NCI-H128 (cell line): ENCODE results near the gene REST.
"Not testable (repeated sequence)": the region's sequence is repeated elsewhere in the genome, so short reads cannot be mapped to it uniquely, and the experiment has no call there.

Experiments used
- DNase-seq: peaks from one replicate; lab custom pipeline; 2025; ENCODE audit not compliant: unreplicated experiment; lab: John Stamatoyannopoulos, UW

The REST gene, protein sequence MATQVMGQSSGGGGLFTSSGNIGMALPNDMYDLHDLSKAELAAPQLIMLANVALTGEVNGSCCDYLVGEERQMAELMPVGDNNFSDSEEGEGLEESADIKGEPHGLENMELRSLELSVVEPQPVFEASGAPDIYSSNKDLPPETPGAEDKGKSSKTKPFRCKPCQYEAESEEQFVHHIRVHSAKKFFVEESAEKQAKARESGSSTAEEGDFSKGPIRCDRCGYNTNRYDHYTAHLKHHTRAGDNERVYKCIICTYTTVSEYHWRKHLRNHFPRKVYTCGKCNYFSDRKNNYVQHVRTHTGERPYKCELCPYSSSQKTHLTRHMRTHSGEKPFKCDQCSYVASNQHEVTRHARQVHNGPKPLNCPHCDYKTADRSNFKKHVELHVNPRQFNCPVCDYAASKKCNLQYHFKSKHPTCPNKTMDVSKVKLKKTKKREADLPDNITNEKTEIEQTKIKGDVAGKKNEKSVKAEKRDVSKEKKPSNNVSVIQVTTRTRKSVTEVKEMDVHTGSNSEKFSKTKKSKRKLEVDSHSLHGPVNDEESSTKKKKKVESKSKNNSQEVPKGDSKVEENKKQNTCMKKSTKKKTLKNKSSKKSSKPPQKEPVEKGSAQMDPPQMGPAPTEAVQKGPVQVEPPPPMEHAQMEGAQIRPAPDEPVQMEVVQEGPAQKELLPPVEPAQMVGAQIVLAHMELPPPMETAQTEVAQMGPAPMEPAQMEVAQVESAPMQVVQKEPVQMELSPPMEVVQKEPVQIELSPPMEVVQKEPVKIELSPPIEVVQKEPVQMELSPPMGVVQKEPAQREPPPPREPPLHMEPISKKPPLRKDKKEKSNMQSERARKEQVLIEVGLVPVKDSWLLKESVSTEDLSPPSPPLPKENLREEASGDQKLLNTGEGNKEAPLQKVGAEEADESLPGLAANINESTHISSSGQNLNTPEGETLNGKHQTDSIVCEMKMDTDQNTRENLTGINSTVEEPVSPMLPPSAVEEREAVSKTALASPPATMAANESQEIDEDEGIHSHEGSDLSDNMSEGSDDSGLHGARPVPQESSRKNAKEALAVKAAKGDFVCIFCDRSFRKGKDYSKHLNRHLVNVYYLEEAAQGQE

DNA sequence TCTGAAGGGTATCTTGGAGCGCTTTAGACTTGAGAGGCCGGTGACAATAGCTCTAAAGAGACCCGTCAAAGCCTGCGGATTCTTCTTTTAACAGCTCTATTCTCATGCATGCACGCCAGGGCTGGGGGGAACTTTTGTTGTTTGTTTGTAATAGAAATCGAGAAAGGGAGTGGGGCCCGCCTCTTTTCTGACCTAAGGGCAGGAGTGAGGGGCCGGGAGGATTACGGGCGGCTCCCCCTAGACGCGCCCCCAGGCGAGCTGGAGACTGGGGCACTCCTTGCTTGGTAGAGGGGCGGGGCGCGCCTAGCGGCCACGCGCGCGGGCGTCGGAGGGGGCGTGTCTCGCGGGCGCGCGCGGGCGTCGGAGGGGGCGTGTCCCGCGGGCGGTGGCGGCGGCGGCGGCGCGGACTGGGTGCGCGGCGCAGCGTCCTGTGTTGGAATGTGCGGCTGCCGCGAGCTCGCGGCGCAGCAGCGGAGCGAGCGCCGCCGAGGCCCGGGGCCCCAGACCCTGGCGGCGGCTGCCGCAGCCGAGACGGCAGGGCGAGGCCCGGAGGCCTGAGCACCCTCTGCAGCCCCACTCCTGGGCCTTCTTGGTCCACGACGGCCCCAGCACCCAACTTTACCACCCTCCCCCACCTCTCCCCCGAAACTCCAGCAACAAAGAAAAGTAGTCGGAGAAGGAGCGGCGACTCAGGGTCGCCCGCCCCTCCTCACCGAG lies at the start of gene REST:
TSS of gene REST (plus strand) at position 412 of the 717 bp plus-strand sequence. CDS start 2,739 bp downstream, outside the sequence.
- no peak for DNase-seq

DNA sequence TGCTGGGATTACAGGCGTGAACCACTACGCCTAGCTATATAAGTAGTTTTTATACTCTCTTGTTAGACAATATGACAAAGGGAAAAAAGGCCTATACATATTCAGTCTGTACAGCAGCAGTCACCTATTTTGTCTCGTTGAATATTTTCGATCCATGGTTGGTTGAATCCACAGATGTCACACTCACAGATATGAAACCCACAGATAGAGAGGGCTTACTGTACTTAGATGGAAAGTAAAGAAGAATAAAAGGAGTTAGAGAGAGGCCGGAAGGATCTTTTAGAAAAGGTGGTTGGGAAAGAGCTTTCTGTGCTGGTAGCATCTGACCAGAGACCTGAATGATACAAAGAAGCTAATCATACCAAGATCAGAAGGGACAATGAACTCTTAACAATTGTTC lies 47.9 kb upstream of the REST start:
- no peak for DNase-seq

DNA sequence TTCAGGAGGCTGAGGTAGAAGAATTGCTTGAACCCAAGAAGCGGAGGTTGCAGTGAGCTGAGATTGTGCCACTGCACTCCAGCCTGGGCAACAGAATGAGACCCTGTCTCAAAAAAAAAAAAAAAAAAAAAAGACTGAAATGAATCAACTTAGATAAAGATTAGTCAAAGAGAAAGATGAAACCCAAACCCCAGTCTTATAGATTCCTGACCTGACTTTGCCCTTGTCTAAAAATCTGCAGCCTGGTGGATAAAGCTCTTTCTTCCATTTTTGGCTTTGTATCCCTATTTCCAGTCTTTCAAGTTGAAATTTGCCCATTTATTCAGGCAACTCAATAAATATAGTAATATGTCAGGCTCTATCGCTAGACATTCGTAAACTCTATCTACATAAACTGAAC lies 46.9 kb upstream of the REST start:
- no peak for DNase-seq

GRCh38 chr4:56861360-56861759 lies 46.3 kb upstream of the REST start:
- no peak for DNase-seq

GRCh38 chr4:56863441-56864139 lies 44.1 kb upstream of the REST start:
- no peak for DNase-seq

- DNase-seq = no peak
Observed at GRCh38 chr4:56870946-56871345, 36.8 kb upstream of the REST start.

DNA sequence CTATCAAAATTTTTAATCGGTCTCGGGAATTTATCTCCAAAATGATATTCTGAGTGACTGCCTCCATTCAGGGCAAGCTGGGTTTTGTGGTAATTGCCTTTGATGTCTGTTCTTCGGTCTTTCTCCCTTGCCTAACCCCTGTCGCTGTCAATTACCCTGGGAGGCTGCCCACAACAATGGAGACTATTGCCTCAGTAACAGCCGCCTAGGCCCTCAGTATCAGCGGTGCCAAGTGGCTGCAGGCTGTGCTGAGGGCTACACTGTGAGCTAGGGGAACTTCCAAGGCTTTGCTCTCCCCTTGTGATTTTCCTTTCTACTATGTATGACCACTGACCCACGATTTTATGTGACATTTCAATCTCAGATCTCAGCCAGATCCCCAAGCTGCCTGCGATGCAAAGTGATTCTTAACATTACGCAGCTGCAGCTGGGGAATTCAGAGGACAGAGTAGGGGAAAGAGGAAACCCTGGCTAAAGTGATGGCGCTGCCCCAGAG lies 36.3 kb upstream of the REST start:
- no peak for DNase-seq

- DNase-seq = no peak
Observed at GRCh38 chr4:56874166-56874565, 33.5 kb upstream of the REST start.

DNA sequence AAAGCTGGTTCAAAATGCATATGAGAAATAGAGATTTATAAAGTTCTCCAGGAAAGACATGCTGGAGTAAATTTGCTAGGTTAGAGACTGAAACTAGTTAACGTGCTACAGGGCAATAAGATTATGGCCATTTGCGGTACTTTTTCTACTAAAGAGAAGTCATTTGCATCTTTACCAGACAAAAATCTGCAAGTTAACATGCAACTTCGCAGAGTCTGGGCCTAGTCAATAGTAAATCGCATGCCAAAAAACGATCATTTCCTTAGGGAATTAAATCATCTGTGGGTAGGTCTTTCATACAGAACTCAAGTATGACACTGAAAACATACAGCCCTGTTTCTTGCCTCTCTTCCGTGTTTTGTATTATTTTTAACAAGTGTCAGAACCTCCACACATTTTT lies 32.8 kb upstream of the REST start:
- DNase-seq = no peak

DNA sequence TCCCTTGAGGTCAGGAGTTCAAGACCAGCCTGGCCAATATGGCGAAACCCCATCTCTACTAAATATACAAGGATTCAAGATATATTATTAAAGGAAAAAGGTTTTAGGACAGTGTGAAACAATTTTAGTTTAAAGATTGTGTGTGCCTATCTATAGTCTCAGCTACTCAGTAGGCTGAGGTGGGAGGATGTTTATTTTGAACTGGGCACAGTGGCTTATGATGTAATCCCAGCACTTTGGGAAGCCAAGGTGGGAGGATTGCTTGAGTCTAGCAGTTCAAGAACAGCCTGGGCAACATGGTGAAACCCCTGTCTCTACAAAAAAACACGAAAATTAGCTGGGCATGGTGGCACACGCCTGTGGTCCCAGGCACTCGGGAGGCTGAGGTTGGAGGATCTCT lies 31.4 kb upstream of the REST start:
- DNase-seq = no peak

DNA sequence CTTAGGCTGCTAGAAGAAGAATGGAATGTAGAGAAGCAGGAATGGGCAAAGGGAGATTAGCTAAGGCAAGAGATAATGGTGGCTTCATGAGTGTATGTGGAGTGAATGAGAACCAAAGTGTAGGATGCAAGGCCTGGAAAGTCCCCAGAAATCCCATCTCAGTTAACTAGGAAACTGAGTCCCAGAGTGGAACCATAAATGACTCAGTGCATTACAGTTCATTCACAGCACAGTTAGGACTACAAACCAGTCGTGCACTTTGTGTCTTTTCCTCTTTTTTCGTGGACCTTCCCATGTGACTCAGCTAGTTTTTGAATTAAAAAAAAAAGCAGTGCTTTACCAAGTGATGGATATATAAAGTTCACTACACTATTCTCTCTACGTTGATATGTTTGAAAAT lies 27.7 kb upstream of the REST start:
- no peak for DNase-seq

- no peak for DNase-seq
Observed at GRCh38 chr4:56880572-56880971, 27.1 kb upstream of the REST start.

GRCh38 chr4:56884511-56884910 lies 23.2 kb upstream of the REST start:
- not testable (repeated sequence) for DNase-seq

DNA sequence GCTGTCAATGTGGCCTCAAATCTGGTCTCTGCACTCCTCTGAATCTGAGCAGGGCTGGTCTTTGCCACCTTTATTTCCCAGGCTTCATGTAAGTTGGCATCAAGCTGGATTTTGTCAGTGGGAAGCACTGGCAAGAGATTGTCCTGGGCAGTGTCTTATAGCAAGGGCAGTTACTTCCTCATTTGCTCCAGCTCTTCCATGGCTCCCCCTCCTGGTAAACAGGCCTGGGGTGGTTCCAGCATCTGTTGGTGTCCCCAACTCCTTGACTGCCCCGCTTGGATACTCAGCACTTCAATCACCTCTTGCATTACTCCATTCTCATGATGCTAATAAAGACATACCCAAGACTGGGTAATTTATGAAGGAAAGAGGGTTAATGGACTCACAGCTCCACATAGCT lies 15.0 kb upstream of the REST start:
- no peak for DNase-seq

DNA sequence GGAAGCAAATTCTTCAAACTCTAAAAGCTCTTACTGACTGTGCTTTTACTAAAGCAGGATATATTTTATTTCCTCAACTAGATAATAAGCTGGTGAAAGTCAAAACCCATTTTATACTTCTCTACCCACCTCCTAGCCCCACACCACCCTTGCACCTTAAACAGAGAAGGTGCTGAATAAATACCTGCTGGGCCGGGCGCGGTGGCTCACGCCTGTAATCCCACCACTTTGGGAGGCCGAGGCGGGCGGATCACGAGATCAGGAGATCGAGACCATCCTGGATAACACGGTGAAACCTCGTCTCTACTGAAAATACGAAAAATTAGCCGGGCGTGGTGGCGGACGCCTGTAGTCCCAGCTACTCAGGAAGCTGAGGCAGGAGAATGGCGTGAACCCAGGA lies 9.9 kb upstream of the REST start:
- not testable (repeated sequence) for DNase-seq

GRCh38 chr4:56900186-56900585 lies 7.5 kb upstream of the REST start:
- not testable (repeated sequence) for DNase-seq

DNA sequence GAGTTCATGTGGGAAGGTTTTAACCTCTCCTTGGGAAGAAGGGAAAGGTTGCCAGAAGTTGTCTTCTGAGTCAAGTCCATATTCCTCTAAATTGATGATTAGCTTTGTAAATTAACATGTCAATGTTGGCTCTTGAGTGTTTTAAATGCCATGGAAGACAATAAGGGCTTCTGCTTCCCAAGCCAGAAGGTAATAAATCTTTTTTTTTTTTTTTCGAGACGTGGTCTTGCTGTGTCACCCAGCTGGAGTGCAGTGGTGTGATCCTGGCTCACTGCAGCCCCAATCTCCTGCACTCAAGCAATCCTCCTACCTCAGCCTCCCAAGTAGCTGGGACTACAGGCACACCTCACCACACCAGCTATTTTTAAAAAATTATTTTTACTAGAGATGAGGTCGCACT lies 5.0 kb upstream of the REST start:
- DNase-seq = no peak

GRCh38 chr4:56905796-56906195 lies 1.9 kb upstream of the REST start:
- DNase-seq = no peak

DNA sequence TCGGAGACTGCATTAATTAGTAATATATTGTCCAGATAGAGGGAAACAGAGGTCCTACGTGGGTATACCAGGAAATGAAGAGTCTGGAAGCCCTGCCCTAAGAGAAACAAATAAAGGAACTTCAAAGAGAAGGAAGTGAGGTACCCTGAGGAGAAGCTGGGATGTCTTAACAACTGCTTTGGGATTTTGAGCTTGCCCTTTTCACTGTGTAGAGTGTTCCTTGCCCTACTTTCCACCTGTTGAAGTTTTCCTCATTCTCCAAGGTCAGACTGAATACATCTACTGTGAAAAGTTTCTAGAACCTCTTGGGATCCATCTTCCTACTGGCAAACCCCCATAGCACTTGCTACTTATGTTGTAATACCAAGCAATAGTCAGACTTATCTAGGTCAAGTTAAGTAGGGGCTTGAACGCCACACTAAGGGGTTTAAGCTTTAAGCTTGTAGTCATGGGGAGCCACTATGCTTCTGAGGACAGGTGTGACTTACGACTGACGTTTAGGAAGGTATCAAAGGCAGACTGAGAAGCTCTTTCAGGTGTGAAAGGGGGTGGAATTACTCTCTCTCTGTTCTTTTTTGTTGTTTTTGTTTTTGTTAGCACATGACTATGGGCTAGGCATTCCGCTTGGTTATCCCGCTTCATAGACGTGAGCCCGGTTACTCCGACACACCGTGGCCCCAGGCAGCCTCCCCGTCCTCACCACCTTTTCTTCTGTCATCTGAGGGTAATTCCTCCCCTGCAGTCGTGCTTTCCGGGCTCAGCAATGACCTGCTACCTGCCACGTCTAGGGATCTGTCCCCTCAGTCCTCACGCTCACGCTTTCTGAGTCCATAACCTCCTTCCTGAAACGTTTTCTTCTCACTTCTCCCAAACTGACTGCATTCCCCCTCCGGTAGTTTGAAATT lies 959 bp upstream of the REST start:
- no peak for DNase-seq
